ENCODE measurements around the gene KCNS3. TPM values are rescaled to one million over a fixed set of nuclear protein-coding genes. Genes with fewer than 3 reads are reported as not detected.
A peak's percentile ranks its signal among the peaks of the same experiment; 100 is the strongest.

The KCNS3 gene
- total RNA-seq, 1 experiment from 2014 or later, result 28.8 TPM

- H3K27ac ChIP-seq, result no peak overlapping the region
- H3K27me3 ChIP-seq (ENCODE audit: insufficient read depth, low read depth), result peaks cover 21% of the 10 kb centered on the region; the same call in 1 of the 2 replicates
- H3K79me2 ChIP-seq (ENCODE audit: low read depth), result peaks cover 19% of the 10 kb centered on the region; the same call in 1 of the 2 replicates
- no peaks in the 10 kb centered on the region for H3K9me2 ChIP-seq (ENCODE audit: insufficient read depth)
- peaks cover 10% of the 10 kb centered on the region for H3F3A ChIP-seq (ENCODE audit: insufficient read depth, low read depth)
- TF ChIP-seq EZH2 (IDR thresholded peaks at IDR 0.05; ENCODE audit: low read depth), result no peak
- TF ChIP-seq, protein P1, sequence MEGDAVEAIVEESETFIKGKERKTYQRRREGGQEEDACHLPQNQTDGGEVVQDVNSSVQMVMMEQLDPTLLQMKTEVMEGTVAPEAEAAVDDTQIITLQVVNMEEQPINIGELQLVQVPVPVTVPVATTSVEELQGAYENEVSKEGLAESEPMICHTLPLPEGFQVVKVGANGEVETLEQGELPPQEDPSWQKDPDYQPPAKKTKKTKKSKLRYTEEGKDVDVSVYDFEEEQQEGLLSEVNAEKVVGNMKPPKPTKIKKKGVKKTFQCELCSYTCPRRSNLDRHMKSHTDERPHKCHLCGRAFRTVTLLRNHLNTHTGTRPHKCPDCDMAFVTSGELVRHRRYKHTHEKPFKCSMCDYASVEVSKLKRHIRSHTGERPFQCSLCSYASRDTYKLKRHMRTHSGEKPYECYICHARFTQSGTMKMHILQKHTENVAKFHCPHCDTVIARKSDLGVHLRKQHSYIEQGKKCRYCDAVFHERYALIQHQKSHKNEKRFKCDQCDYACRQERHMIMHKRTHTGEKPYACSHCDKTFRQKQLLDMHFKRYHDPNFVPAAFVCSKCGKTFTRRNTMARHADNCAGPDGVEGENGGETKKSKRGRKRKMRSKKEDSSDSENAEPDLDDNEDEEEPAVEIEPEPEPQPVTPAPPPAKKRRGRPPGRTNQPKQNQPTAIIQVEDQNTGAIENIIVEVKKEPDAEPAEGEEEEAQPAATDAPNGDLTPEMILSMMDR (conservative IDR thresholded peaks at IDR 0.05), result no peak
- H3K4me1 ChIP-seq (replicated peaks; ENCODE audit: insufficient read depth), result peaks cover 10% of the 10 kb centered on the region
- H4K20me1 ChIP-seq (ENCODE audit: insufficient read depth), result no peaks in the 10 kb centered on the region
- H3K36me3 ChIP-seq (ENCODE audit: low read depth), result no peaks in the 10 kb centered on the region
- H3K4me2 ChIP-seq, result peak overlapping the region; percentile 74
- no peaks in the 10 kb centered on the region for H3K9me3 ChIP-seq (ENCODE audit: insufficient read depth, low read depth)
- H3K4me3 ChIP-seq, result peak overlapping the region; percentile 99
- BruUV-seq (replicated peaks), result TSS peak; percentile 70
- ChIA-PET POLR2A (ENCODE audit: unreplicated experiment) (interaction anchor here (1.9 kb wide), 1 partner anchor 15 kb away, joined by 18 read pairs; no protein-coding TSS in a partner anchor), CTCF (interaction anchor here (0.6 kb wide), 1 partner anchor 1449 kb away, joined by 6 read pairs; no protein-coding TSS in a partner anchor)
- DNase-seq, result no peak
- intact Hi-C loops (cut with micrococcal nuclease; ENCODE audit: unreplicated experiment), result loop anchor here (1.0 kb wide), 1 partner anchor 15 kb away; no protein-coding TSS in a partner anchor
- peak overlapping the region; percentile 93 for H2AFZ ChIP-seq
Observed at GRCh38 chr2:17877811-17878280, 621 bp upstream of the KCNS3 start.

- intact Hi-C loops (cut with micrococcal nuclease; ENCODE audit: unreplicated experiment), result loop anchor here (1.0 kb wide), 3 partner anchors 98 to 169 kb away; no protein-coding TSS in a partner anchor
- H3K4me3 ChIP-seq, result peak overlapping the region; percentile 99
- H3K4me2 ChIP-seq, result peak overlapping the region; percentile 84
- peak; percentile 87 to 88 for DNase-seq
- H3F3A ChIP-seq (ENCODE audit: insufficient read depth, low read depth), result peaks cover 10% of the 10 kb centered on the region
- no TSS peak for BruUV-seq (replicated peaks)
- H3K79me2 ChIP-seq (ENCODE audit: low read depth), result peaks cover 19% of the 10 kb centered on the region; the same call in 1 of the 2 replicates
- H4K20me1 ChIP-seq (ENCODE audit: insufficient read depth), result no peaks in the 10 kb centered on the region
- peaks cover 21% of the 10 kb centered on the region; the same call in 1 of the 2 replicates for H3K27me3 ChIP-seq (ENCODE audit: insufficient read depth, low read depth)
- CTCF ChIA-PET, result interaction anchor here (0.6 to 1.1 kb wide), 6 partner anchors 13 to 571 kb away, joined by 3 to 8 read pairs (median 3); no protein-coding TSS in a partner anchor
- no peaks in the 10 kb centered on the region for H3K9me2 ChIP-seq (ENCODE audit: insufficient read depth)
- POLR2A ChIA-PET (ENCODE audit: unreplicated experiment), result interaction anchor here (0.6 to 1.9 kb wide), 2 partner anchors 14 to 125 kb away, joined by 12 to 18 read pairs; partner anchors contain the start of gene GEN1
- H3K36me3 ChIP-seq (ENCODE audit: low read depth), result no peaks in the 10 kb centered on the region
- peak overlapping the region; percentile 95 for H2AFZ ChIP-seq
- TF ChIP-seq EZH2 (IDR thresholded peaks at IDR 0.05; ENCODE audit: low read depth), result no peak
- TF ChIP-seq, protein P1 (conservative IDR thresholded peaks at IDR 0.05), result peak; percentile 52; the same call in 1 of the 2 replicates
- H3K9me3 ChIP-seq (ENCODE audit: insufficient read depth, low read depth), result no peaks in the 10 kb centered on the region
- peak overlapping the region; percentile 25; the same call in 1 of the 2 replicates for H3K27ac ChIP-seq
- H3K4me1 ChIP-seq (replicated peaks; ENCODE audit: insufficient read depth), result peaks cover 10% of the 10 kb centered on the region
Observed at GRCh38 chr2:17879137-17879912, 858 bp downstream of the KCNS3 start.

DNA sequence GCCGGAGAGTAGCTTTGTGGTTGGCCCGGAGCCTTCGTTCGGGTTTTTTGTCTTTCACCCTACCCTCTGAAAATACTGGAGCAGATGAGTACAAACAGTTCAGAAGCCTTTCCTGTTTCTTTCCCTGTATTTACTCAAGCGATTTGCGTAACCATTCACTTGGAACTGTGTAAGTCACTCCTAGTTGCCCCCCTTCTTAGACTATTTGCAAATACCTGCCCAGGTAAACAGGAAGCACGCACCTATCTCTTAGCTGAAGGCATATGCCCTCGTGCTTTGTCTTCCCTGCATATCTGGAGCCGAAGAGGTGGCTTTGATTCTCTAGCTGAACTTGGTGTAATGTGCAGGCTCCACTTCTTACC, 1.4 kb downstream of the KCNS3 start:
- Histone ChIP-seq H2AFZ (peak overlapping the region; percentile 95), H3K4me2 (peak overlapping the region; percentile 84), H3K4me1 (replicated peaks; ENCODE audit: insufficient read depth) (peaks cover 10% of the 10 kb centered on the region), H3K4me3 (peak overlapping the region; percentile 99), H3K27me3 (ENCODE audit: insufficient read depth, low read depth) (peaks cover 21% of the 10 kb centered on the region; the same call in 1 of the 2 replicates), H3K79me2 (ENCODE audit: low read depth) (peaks cover 19% of the 10 kb centered on the region; the same call in 1 of the 2 replicates), H3K36me3 (ENCODE audit: low read depth) (no peaks in the 10 kb centered on the region), H3K27ac (peak overlapping the region; percentile 25; the same call in 1 of the 2 replicates), H3F3A (ENCODE audit: insufficient read depth, low read depth) (peaks cover 10% of the 10 kb centered on the region), H4K20me1 (ENCODE audit: insufficient read depth) (no peaks in the 10 kb centered on the region), H3K9me3 (ENCODE audit: insufficient read depth, low read depth) (no peaks in the 10 kb centered on the region), H3K9me2 (ENCODE audit: insufficient read depth) (no peaks in the 10 kb centered on the region)
- BruUV-seq (replicated peaks), result TSS peak; percentile 25
- CTCF ChIA-PET, result interaction anchor here (0.6 to 1.1 kb wide), 4 partner anchors 12 to 496 kb away, joined by 3 to 8 read pairs (median 3); no protein-coding TSS in a partner anchor
- DNase-seq, result peak in 1 of 2 experiments; percentile 71
- no peak for TF ChIP-seq EZH2 (IDR thresholded peaks at IDR 0.05; ENCODE audit: low read depth)
- TF ChIP-seq, protein P1 (conservative IDR thresholded peaks at IDR 0.05), result no peak
- POLR2A ChIA-PET (ENCODE audit: unreplicated experiment), result interaction anchor here (1.9 kb wide), 1 partner anchor 13 kb away, joined by 18 read pairs; no protein-coding TSS in a partner anchor
- intact Hi-C loops (cut with micrococcal nuclease; ENCODE audit: unreplicated experiment), result loop anchor here (1.0 kb wide), 3 partner anchors 97 to 168 kb away; no protein-coding TSS in a partner anchor

All from PC-9 (cell line).